ENCODE measurements around the gene ITSN2.
A peak's percentile ranks its signal among the peaks of the same experiment; 100 is the strongest.

ITSN2 gene

DNA sequence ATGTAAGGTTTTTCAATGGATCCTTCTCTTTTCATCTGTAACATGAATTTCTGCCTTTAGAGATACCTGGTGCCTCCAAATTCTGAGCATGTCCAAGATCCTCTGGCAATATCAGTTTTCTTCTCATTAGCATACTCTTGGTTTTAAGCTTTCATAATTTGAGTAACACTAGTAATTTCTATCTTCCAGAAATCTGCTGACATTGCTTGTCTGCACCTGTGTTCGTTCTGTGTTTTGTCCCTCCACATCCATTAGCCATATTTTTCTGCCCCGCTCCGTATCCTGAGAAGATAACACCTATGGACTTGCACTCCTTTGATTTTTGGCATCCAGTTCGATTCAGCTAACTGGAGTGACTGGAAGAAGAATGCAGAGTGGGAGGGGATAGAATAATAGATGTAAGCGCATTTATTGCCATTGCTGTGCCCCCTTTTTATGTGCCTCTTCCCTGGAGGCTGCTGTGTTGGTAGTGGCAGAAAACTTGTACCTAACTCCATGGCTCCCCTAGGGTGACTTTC lies 32.3 kb upstream of the ITSN2 start:
- DNase-seq = no peak
- TF ChIP-seq, protein P1, sequence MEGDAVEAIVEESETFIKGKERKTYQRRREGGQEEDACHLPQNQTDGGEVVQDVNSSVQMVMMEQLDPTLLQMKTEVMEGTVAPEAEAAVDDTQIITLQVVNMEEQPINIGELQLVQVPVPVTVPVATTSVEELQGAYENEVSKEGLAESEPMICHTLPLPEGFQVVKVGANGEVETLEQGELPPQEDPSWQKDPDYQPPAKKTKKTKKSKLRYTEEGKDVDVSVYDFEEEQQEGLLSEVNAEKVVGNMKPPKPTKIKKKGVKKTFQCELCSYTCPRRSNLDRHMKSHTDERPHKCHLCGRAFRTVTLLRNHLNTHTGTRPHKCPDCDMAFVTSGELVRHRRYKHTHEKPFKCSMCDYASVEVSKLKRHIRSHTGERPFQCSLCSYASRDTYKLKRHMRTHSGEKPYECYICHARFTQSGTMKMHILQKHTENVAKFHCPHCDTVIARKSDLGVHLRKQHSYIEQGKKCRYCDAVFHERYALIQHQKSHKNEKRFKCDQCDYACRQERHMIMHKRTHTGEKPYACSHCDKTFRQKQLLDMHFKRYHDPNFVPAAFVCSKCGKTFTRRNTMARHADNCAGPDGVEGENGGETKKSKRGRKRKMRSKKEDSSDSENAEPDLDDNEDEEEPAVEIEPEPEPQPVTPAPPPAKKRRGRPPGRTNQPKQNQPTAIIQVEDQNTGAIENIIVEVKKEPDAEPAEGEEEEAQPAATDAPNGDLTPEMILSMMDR (IDR thresholded peaks at IDR 0.05) = no peak
- intact Hi-C loops (cut with DNase I; ENCODE audit: low total_unique reads) = no loop called here
- Histone ChIP-seq H3K4me1 (no peaks in the 10 kb centered on the region), H3K27me3 (peaks cover 0 to 8% of the 10 kb centered on the region in 2 donors), H3K27ac (no peak overlapping the region), H3K9me3 (no peaks in the 10 kb centered on the region), H3K4me3 (no peak overlapping the region), H3K36me3 (no peaks in the 10 kb centered on the region)

DNA sequence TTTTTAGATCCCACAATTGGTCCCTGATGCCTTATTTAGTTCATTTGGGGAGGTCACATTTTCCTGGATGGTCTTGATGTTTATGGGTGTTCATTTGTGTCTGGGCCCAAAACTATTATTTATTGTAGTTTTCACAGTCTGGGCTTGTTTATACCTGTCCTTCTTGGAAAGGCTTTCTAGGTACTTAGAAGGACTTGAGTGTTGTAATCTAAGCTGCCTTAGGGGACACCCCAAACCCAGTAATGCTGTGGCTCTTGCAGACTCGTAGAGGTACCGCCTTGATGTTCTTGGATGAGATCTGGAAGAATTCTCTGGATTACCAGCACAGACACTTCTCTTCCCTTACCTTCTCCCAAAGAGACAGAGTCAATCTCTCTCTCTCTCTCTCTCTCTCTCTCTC lies 25.0 kb upstream of the ITSN2 start:
- TF ChIP-seq, protein P1 (IDR thresholded peaks at IDR 0.05) = no peak
- Histone ChIP-seq H3K36me3 (no peaks in the 10 kb centered on the region), H3K9me3 (no peaks in the 10 kb centered on the region), H3K27me3 (no peaks in the 10 kb centered on the region), H3K4me1 (no peaks in the 10 kb centered on the region), H3K27ac (no peak overlapping the region), H3K4me3 (no peak overlapping the region)
- DNase-seq = no peak
- intact Hi-C loops (cut with DNase I; ENCODE audit: low total_unique reads) = no loop called here

DNA sequence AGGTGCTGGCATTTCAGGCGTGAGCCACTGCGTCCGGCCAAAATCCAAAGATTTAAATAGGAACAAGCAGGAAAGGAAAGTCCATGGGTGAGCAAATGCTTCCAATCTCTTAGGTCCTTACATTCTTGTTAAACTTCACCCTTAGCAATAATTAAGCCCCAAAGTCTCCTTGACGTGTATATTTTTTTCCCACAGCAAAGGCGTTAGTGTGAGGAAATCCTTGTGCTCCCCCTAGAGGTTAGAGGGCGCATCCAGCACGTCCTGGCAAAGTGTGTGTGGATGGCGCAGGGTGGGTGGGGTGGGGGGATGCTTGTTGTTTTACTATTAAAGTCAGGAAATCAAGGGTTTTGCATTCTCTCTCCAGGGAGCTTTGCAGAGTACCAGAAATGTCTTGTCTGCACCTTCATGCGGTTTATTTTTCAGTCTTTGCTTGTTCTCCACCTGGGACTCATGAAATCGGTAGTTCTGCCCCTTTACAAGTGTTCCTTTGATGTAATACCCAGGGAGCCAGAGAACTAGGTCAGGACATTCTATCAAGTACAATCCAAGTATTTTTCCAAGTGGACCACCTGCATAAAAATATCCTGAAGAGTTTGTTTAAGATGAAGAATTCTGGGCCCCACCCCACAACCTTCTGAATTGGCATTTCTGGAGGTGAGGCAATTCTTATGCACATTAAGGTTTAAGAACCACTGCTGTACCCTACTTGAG lies 22.2 kb upstream of the ITSN2 start:
- TF ChIP-seq, protein P1 (IDR thresholded peaks at IDR 0.05) = peak; percentile 64 to 83
- H3K27me3 ChIP-seq = no peaks in the 10 kb centered on the region
- no peaks in the 10 kb centered on the region for H3K9me3 ChIP-seq
- no peak overlapping the region for H3K27ac ChIP-seq
- no peak overlapping the region for H3K4me3 ChIP-seq
- intact Hi-C loops (cut with DNase I; ENCODE audit: low total_unique reads) = no loop called here
- peak; percentile 60 to 71 for DNase-seq
- H3K4me1 ChIP-seq = no peaks in the 10 kb centered on the region
- H3K36me3 ChIP-seq = no peaks in the 10 kb centered on the region

DNA sequence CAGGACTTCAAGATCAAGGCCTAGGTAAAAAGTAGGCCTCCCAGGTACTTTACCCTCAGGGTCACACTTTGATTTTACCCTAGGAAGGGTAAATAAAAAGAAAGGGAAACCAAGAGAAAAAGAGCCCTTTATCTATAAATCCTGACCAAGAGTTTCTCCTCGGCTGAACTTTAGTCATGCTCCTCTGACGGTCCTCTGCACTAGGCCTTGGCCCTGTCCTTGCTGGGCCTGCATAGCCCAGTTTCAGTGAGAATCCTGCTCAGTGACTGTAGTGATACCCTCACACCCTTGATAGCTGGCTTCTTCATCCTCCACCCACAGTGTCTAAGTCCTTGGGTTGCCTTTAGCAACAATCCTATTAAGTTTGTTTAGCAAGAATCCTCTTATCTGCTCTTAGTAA lies 20.5 kb upstream of the ITSN2 start:
- Histone ChIP-seq H3K27ac (no peak overlapping the region), H3K27me3 (no peaks in the 10 kb centered on the region), H3K36me3 (no peaks in the 10 kb centered on the region), H3K4me3 (no peak overlapping the region), H3K9me3 (no peaks in the 10 kb centered on the region), H3K4me1 (no peaks in the 10 kb centered on the region)
- intact Hi-C loops (cut with DNase I; ENCODE audit: low total_unique reads) = no loop called here
- TF ChIP-seq, protein P1 (IDR thresholded peaks at IDR 0.05) = no peak
- peak in 1 of 2 donors; percentile 48 for DNase-seq

DNA sequence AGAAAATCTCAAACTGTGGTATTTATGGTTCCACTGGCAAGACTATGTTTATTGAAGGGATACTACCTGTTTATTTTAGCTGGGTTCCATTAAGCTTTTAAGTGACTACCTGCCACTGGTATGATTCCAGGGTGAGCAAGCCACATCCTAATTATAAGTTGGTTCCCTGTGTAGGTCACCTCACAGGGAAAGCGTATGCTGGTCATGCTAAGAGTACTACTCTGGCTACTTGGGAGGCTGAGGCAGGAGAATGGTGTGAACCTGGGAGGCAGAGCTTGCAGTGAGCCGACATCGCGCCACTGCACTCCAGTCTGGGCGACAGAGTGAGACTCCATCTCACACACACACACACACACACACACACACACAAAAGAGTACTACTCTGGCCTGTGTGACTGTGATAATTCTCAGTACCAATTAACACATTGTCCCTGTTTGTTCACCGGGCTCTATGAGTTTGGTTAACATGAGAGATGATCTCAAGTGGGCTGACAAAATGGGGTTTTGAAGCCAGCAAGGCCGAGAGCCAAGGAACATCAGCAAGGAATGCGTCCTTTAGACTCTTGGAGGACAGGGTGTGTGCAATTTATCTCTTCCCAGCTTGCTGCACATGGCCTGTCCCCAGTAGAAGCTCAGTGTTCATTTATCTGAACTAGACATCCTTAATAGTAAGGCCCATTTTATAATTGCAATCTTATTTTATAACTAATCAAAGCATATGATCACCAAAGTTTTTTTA lies 15.2 kb upstream of the ITSN2 start:
- H3K9me3 ChIP-seq = no peaks in the 10 kb centered on the region
- TF ChIP-seq, protein P1 (IDR thresholded peaks at IDR 0.05) = no peak
- H3K27me3 ChIP-seq = no peaks in the 10 kb centered on the region
- H3K4me1 ChIP-seq = no peaks in the 10 kb centered on the region
- no peak overlapping the region for H3K27ac ChIP-seq
- H3K36me3 ChIP-seq = no peaks in the 10 kb centered on the region
- no peak overlapping the region for H3K4me3 ChIP-seq
- intact Hi-C loops (cut with DNase I; ENCODE audit: low total_unique reads) = no loop called here
- DNase-seq = peak in 1 of 2 donors; percentile 42
